Measurements from ENCODE around the gene DTYMK.

DNA sequence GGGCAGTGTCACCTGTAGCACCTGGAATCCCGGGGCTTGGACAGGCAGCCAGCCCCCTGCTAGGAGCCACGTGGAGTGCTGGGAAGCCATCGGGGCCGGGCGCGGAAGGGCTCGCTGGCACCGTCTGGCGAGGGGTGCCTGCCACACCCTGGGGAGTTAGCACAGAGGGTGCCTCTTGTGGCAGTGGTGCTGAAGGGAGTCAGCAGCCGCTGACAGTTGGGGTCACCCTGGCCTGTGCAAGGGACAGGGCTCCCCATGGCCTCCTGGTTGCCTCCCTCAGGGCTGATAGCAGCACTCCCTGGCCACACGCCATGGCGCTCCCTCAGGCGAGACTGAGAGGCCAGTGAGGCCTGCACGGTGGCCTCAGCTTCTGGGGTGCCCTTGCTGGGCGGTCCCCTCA, 33.9 kb upstream of the DTYMK start:
- TF ChIP-seq CTCF (IDR thresholded peaks at IDR 0.05; ENCODE audit: insufficient read depth, low read depth, low read length): no peak
- TF ChIP-seq EZH2 (IDR thresholded peaks at IDR 0.05; ENCODE audit: insufficient read depth, low read length): no peak
